GM12878 (cell line): ENCODE data around the gene CFAP61. TPM values are rescaled to one million over a fixed set of nuclear protein-coding genes. Genes with fewer than 3 reads are reported as not detected.

Source experiments
- CHD2 ChIP-seq: IDR thresholded peaks from 2 replicates; pipeline ENCODE4 v1.6.1; 2011; ENCODE audit warnings: low read depth, low read length, improper control_type of control experiment, borderline replicate concordance
- HDAC2 ChIP-seq: fragments of 200-600 bp; sonication (generic); IDR thresholded peaks from 2 replicates; pipeline ENCODE4 v1.6.1; 2017
- SP1 ChIP-seq: IDR thresholded peaks from one replicate; pipeline ENCODE4 v1.6.1; 2011; ENCODE audit warnings: low read depth, low read length
- STAT3 ChIP-seq: IDR thresholded peaks from 2 replicates; pipeline ENCODE4 v1.6.1; 2011; ENCODE audit warnings: low read depth, low read length, improper control_type of control experiment
- polyA plus RNA-seq, 11 experiments: library from polyadenylated mRNA; depleted of rRNA in 4 of 11; unstranded in 6 of 11; stranded (reverse) in 5 of 11; fragments of >200 nt; fragmentation: Nextera tagmentation in 4 of 11; fragmentation: Illumina TruSeq in 1 of 11; extraction: Ambion mirVana in 4 of 11; extraction: Trizol in 1 of 11; gene quantifications; 1 replicate in 1 of 11; 2 replicates in 10 of 11; pipeline versions ENCODE4 v1.2.1 to v1.2.3, GENCODE V29; 2011 to 2016; ENCODE audit warnings: inconsistent platforms in 2 of 11, missing spikeins in 2 of 11, low read depth in 1 of 11
- total RNA-seq, 4 experiments: library from RNA; depleted of rRNA in 3 of 4; stranded (reverse); fragments of >200 nt in 3 of 4; fragmentation: Illumina TruSeq in 1 of 4; extraction: Trizol in 1 of 4; gene quantifications; 2 replicates each; pipeline versions ENCODE4 v1.2.1 to v1.2.3, GENCODE V29; 2013 to 2021
- TF ChIP-seq, protein P1 (sequence below): fragments of 450-650 bp; IDR thresholded peaks from 2 replicates; pipeline ENCODE4 v1.6.1; 2017; ENCODE audit warnings: low read depth, mild to moderate bottlenecking, moderate library complexity
- TF ChIP-seq, protein P2 (sequence below): fragments of 450-650 bp; formaldehyde crosslinking; IDR thresholded peaks from 2 replicates; pipeline ENCODE4 v1.4.0; 2022; ENCODE audit warnings: mild to moderate bottlenecking, moderate library complexity
- TF ChIP-seq, protein P3 (sequence below): fragments of 450-650 bp; IDR thresholded peaks from 2 replicates; pipeline ENCODE4 v1.6.1; 2018; ENCODE audit warnings: mild to moderate bottlenecking, low read depth, moderate library complexity; ENCODE audit not compliant: partially characterized antibody
- TF ChIP-seq, protein P4 (sequence below): fragments of 450-650 bp; IDR thresholded peaks from 2 replicates; pipeline ENCODE4 v1.6.1; 2016; ENCODE audit warnings: mild to moderate bottlenecking

Gene CFAP61
- total and polyA plus RNA-seq, 10 of the 15 experiments (the other 5 are each of a cell fraction or from before 2014, with no cell fraction given) = 0.11 to 0.41 (median 0.24) TPM; not detected in 7

DNA sequence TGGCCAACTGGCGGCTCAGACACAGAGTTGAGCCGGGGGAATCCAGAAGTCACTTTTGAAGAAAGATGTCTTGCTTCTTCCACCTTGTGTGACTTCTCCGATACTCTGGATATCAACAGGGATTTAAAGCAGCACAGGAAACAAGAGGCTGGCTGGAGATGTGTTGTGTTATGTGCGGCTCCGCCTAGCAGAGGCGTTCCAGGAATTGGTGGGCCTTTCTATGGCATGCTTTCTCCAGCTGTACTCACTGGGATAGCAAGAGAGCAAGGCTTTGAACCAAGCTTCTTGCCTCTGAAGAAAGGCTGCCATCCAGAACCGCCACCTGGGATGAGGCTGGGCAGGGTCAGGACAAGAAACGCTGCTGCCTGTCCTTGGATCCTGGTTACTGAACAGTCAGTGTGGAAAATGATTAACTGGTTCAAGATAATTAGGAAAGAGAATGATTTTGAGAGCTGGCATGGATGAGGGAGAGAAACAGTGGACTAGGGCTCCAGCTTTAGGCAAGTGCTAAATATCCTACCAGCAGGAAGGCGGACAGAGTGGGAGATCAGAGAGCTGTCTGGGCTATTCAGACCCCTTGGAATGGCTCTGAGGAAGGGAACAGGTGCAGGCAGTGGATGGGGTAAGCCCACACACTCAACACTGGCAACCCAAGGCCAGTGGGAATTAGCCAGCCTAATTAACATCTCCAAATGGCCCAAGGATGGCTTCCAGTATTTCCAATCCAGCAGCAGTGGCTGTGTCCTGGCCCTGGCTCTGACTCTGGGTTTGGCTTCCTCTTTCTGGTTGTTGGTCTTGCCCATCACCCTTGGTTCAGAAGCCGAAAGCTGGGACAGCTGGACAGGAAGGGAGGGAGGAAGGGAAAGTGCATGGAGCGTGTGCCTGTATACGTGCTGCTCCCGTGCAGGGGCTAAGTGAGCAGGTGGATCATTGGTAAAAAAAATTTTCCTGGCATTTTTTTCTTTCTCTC, 347.5 kb downstream of the CFAP61 start (continued):
- TF ChIP-seq, protein P1, sequence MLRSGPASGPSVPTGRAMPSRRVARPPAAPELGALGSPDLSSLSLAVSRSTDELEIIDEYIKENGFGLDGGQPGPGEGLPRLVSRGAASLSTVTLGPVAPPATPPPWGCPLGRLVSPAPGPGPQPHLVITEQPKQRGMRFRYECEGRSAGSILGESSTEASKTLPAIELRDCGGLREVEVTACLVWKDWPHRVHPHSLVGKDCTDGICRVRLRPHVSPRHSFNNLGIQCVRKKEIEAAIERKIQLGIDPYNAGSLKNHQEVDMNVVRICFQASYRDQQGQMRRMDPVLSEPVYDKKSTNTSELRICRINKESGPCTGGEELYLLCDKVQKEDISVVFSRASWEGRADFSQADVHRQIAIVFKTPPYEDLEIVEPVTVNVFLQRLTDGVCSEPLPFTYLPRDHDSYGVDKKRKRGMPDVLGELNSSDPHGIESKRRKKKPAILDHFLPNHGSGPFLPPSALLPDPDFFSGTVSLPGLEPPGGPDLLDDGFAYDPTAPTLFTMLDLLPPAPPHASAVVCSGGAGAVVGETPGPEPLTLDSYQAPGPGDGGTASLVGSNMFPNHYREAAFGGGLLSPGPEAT = no peak
- TF ChIP-seq, protein P2, sequence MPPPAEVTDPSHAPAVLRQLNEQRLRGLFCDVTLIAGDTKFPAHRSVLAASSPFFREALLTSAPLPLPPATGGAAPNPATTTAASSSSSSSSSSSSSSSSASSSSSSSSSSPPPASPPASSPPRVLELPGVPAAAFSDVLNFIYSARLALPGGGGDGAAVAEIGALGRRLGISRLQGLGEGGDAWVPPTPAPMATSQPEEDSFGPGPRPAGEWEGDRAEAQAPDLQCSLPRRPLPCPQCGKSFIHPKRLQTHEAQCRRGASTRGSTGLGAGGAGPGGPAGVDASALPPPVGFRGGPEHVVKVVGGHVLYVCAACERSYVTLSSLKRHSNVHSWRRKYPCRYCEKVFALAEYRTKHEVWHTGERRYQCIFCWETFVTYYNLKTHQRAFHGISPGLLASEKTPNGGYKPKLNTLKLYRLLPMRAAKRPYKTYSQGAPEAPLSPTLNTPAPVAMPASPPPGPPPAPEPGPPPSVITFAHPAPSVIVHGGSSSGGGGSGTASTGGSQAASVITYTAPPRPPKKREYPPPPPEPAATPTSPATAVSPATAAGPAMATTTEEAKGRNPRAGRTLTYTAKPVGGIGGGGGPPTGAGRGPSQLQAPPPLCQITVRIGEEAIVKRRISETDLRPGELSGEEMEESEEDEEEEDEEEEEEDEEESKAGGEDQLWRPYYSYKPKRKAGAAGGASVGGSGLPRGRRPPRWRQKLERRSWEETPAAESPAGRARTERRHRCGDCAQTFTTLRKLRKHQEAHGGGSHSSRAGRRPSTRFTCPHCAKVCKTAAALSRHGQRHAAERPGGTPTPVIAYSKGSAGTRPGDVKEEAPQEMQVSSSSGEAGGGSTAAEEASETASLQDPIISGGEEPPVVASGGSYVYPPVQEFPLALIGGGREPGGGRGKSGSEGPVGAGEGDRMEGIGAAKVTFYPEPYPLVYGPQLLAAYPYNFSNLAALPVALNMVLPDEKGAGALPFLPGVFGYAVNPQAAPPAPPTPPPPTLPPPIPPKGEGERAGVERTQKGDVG (CRISPR knock-in tag) = no peak
- TF ChIP-seq STAT3 = no peak
- TF ChIP-seq SP1 = no peak
- TF ChIP-seq CHD2 = no peak
- TF ChIP-seq, protein P3, sequence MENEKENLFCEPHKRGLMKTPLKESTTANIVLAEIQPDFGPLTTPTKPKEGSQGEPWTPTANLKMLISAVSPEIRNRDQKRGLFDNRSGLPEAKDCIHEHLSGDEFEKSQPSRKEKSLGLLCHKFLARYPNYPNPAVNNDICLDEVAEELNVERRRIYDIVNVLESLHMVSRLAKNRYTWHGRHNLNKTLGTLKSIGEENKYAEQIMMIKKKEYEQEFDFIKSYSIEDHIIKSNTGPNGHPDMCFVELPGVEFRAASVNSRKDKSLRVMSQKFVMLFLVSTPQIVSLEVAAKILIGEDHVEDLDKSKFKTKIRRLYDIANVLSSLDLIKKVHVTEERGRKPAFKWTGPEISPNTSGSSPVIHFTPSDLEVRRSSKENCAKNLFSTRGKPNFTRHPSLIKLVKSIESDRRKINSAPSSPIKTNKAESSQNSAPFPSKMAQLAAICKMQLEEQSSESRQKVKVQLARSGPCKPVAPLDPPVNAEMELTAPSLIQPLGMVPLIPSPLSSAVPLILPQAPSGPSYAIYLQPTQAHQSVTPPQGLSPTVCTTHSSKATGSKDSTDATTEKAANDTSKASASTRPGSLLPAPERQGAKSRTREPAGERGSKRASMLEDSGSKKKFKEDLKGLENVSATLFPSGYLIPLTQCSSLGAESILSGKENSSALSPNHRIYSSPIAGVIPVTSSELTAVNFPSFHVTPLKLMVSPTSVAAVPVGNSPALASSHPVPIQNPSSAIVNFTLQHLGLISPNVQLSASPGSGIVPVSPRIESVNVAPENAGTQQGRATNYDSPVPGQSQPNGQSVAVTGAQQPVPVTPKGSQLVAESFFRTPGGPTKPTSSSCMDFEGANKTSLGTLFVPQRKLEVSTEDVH = no peak
- TF ChIP-seq, protein P4, sequence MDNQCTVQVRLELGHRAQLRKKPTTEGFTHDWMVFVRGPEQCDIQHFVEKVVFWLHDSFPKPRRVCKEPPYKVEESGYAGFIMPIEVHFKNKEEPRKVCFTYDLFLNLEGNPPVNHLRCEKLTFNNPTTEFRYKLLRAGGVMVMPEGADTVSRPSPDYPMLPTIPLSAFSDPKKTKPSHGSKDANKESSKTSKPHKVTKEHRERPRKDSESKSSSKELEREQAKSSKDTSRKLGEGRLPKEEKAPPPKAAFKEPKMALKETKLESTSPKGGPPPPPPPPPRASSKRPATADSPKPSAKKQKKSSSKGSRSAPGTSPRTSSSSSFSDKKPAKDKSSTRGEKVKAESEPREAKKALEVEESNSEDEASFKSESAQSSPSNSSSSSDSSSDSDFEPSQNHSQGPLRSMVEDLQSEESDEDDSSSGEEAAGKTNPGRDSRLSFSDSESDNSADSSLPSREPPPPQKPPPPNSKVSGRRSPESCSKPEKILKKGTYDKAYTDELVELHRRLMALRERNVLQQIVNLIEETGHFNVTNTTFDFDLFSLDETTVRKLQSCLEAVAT = no peak
- TF ChIP-seq HDAC2 = no peak
